Fibroblast of villous mesenchyme (primary cell): ENCODE data around the gene PRKAG1. TPM values are rescaled to one million over a fixed set of nuclear protein-coding genes. Genes with fewer than 3 reads are reported as not detected.

Source experiments
- DNase-seq: peaks from one replicate; pipeline ENCODE4 v3.0.0-alpha.2; 2010; ENCODE audit warnings: low read depth
- H3K4me3 ChIP-seq: 2 replicates; pipeline ENCODE4 v1.5.1; 2011; ENCODE audit warnings: low read depth, mild to moderate bottlenecking, low read length
- CTCF ChIP-seq: IDR thresholded peaks from 2 replicates; pipeline ENCODE4 v1.5.1; 2012; ENCODE audit warnings: low read depth, mild to moderate bottlenecking, low read length; ENCODE audit not compliant: insufficient read depth
- total RNA-seq: library from RNA; depleted of rRNA; stranded (reverse); fragments of >200 nt; gene quantifications from 2 replicates; pipeline ENCODE4 v1.2.3, GENCODE V29; 2012

PRKAG1 gene
- total RNA-seq, 1 donor: 62.2 TPM

DNA sequence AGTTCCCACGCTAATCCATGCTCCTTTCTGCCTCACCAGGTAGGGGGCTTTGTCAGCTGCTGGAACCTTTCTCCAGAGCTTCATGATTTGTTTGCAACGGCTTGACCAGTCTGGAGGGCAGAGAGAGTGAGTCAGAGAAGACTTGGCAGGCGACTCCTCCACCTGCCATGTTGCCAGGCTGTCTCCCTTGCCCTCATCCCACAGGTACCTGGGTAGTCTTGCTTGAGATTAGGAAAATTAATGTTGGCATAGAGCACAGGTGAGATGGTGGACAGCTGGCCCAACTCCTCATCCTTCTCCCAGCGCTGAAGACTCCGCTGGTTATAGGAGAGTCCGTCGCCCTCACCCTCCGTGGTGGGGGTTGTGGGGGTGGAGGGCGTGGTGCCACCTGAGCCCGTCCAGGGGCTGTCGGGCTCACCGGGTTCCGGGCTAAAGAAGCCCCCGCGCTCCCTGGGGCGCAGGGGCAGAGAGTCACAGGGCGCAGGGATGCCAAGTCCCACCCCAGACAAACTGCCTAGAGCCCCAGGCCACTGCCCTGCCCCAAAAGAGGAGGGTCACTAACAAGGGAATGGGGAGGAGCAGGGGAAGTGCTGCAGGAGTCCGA, 23.4 kb upstream of the PRKAG1 start:
- TF ChIP-seq CTCF: no peak
- no peak for DNase-seq
- H3K4me3 ChIP-seq: no peak overlapping the region

- no peak for DNase-seq
- H3K4me3 ChIP-seq: no peak overlapping the region
- TF ChIP-seq CTCF: no peak
These were observed 22.7 kb upstream of the PRKAG1 start for GRCh38 chr12:49041036-49041880.

DNA sequence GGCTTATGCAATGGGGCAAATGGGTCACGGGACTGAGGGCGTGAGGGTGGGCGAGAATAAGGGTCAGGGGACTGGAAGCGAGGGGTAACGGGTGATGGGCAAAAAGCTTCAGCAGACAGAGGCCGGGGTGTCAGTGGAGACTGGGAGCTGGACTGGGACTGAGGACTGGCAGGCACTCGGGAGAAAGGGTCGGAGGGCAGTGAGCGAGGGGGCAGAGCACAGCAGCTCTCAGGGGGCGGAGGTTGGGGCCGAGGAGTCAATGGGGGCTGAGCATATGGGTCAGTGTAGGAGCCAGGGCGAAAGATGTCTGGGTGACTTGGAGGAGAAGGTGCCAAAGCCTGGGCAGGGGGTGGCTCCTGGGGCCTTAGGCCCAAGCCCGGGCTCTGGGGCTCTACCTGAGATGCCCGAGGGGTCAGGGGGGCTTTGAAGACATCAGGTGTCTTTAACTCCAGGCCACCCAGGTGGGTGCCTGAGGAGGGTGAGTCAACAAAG, 21.8 kb upstream of the PRKAG1 start:
- DNase-seq: no peak
- no peak for TF ChIP-seq CTCF
- no peak overlapping the region for H3K4me3 ChIP-seq

DNA sequence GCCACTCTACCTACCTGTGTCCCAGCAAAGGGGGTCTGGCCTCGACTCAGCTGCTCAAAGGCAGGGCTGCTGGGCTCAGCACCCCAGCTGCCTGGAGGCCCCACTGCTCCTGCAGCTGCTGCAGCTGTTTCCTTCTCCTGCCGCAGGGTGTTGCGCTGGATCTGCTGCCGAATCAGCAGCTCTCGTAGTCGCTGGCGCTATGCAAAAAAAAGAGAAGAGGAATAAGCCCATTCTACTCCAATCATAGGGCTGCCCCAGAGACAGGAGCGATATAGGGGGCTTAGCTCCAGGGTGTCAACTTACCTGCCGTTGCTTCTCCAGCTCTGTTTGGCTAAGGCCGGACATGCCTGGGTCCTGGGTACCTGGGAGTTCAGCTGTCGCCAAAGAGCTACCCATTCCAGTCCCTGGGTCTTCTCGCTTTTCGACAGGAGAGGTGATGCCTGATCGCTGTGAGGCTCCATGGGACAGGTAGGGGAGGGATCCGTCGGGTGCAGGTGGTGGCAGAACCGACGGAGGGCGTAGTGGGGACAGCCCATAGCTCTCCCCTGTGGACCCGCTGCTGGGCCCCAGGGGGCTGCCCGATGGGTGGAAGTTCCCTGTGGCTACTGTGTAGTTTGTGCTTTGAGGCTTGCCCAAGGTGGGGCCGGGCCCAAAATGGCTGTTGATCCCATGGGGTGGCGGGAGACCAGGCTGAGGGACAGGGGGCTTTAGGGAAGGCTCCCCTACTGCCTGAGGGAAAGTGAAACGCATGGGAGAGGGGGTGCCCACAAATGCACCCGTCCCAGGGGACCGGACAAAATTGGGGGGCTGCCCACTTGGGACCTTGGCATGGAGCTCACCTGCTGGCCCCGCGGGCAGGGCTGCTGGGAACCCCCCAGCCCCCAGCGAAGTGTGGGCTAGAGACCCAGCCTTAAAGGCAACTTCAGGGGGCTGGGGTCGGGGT, 21.1 kb upstream of the PRKAG1 start:
- no peak for TF ChIP-seq CTCF
- no peak for DNase-seq
- no peak overlapping the region for H3K4me3 ChIP-seq

DNA sequence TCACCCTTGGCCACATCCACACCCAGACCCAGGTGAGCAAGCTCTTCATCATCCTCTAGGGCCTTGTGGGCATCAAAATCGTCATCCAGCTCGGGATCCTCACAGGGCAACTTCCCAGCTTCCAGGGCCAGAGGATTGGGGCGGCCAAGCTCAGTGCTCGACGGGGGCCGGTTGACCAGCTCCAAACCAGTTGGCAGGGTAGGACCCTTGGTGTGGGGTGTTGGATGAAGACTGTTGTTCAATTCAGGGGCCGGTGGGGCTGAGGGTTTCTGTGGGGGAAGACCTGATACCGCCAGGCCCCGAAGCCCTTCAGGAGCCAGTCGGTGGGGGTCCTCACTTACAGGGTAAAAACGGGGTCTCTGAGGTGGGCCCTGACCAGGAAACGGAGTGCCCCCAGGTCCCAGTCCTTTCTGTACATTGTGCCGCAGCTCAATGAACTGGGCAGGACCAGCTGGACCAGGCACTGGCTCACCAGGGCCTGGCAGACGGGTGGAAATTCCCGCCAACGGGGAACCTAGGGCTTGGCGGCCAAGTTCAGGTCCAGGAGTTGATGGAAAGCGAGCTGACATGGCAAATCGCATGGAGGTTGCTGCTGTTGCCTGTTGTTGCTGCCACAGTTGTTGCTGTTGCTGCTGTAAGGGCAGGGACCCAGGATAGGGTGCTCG, 19.8 kb upstream of the PRKAG1 start:
- no peak for DNase-seq
- no peak overlapping the region for H3K4me3 ChIP-seq

More for the DNA sequence above, 19.8 kb upstream of the PRKAG1 start:
- TF ChIP-seq CTCF: no peak
